ENCODE results near the gene RSRC1. TPM values are rescaled to one million over a fixed set of nuclear protein-coding genes. Genes with fewer than 3 reads are reported as not detected.

The RSRC1 gene
- total RNA-seq, 1 donor from 2014 or later, result 44.6 TPM

- Mint-ChIP-seq H3K4me1 (no peaks in the 10 kb centered on the region), H3K27ac (no peak overlapping the region), H3K36me3 (ENCODE audit: low read depth) (no peaks in the 10 kb centered on the region), H3K4me3 (no peak overlapping the region), H3K27me3 (no peaks in the 10 kb centered on the region), H3K9me3 (no peaks in the 10 kb centered on the region)
- intact Hi-C loops (cut with micrococcal nuclease), result no loop called here
- DNase-seq, result no peak
Observed at GRCh38 chr3:158451405-158452055, 341.6 kb downstream of the RSRC1 start.

GRCh38 chr3:158452334-158452733, 342.4 kb downstream of the RSRC1 start:
- Mint-ChIP-seq H3K4me1 (no peaks in the 10 kb centered on the region), H3K4me3 (no peak overlapping the region), H3K9me3 (no peaks in the 10 kb centered on the region), H3K36me3 (ENCODE audit: low read depth) (no peaks in the 10 kb centered on the region), H3K27ac (no peak overlapping the region), H3K27me3 (no peaks in the 10 kb centered on the region)
- DNase-seq, result no peak
- intact Hi-C loops (cut with micrococcal nuclease), result no loop called here

GRCh38 chr3:158453004-158453403, 343.1 kb downstream of the RSRC1 start:
- H3K27me3 Mint-ChIP-seq, result no peaks in the 10 kb centered on the region
- no peaks in the 10 kb centered on the region for H3K4me1 Mint-ChIP-seq
- no peaks in the 10 kb centered on the region for H3K36me3 Mint-ChIP-seq (ENCODE audit: low read depth)
- no peak for DNase-seq
- no peaks in the 10 kb centered on the region for H3K9me3 Mint-ChIP-seq
- H3K27ac Mint-ChIP-seq, result no peak overlapping the region
- intact Hi-C loops (cut with micrococcal nuclease), result no loop called here
- H3K4me3 Mint-ChIP-seq, result no peak overlapping the region

- Mint-ChIP-seq H3K27me3 (no peaks in the 10 kb centered on the region), H3K36me3 (ENCODE audit: low read depth) (no peaks in the 10 kb centered on the region), H3K27ac (no peak overlapping the region), H3K4me3 (no peak overlapping the region), H3K4me1 (no peaks in the 10 kb centered on the region), H3K9me3 (no peaks in the 10 kb centered on the region)
- intact Hi-C loops (cut with micrococcal nuclease), result no loop called here
- DNase-seq, result no peak
Observed at GRCh38 chr3:158453865-158454264, 344.0 kb downstream of the RSRC1 start.

GRCh38 chr3:158455406-158455805, 345.5 kb downstream of the RSRC1 start:
- H3K27ac Mint-ChIP-seq, result no peak overlapping the region
- no peak for DNase-seq
- no peak overlapping the region for H3K4me3 Mint-ChIP-seq
- no peaks in the 10 kb centered on the region for H3K36me3 Mint-ChIP-seq (ENCODE audit: low read depth)
- no peaks in the 10 kb centered on the region for H3K9me3 Mint-ChIP-seq
- H3K4me1 Mint-ChIP-seq, result no peaks in the 10 kb centered on the region
- H3K27me3 Mint-ChIP-seq, result no peaks in the 10 kb centered on the region
- intact Hi-C loops (cut with micrococcal nuclease), result no loop called here

- Mint-ChIP-seq H3K4me3 (no peak overlapping the region), H3K9me3 (no peaks in the 10 kb centered on the region), H3K36me3 (ENCODE audit: low read depth) (no peaks in the 10 kb centered on the region), H3K27ac (no peak overlapping the region), H3K27me3 (no peaks in the 10 kb centered on the region), H3K4me1 (no peaks in the 10 kb centered on the region)
- DNase-seq, result no peak
- intact Hi-C loops (cut with micrococcal nuclease), result no loop called here
Observed at GRCh38 chr3:158456114-158456513, 346.2 kb downstream of the RSRC1 start.

- Mint-ChIP-seq H3K27ac (no peak overlapping the region), H3K4me1 (no peaks in the 10 kb centered on the region), H3K36me3 (ENCODE audit: low read depth) (no peaks in the 10 kb centered on the region), H3K27me3 (no peaks in the 10 kb centered on the region), H3K9me3 (no peaks in the 10 kb centered on the region), H3K4me3 (no peak overlapping the region)
- intact Hi-C loops (cut with micrococcal nuclease), result no loop called here
- no peak for DNase-seq
Observed at GRCh38 chr3:158458464-158458863, 348.6 kb downstream of the RSRC1 start.

- Mint-ChIP-seq H3K4me1 (no peaks in the 10 kb centered on the region), H3K4me3 (no peak overlapping the region)
Observed at GRCh38 chr3:158460926-158461325, 351.0 kb downstream of the RSRC1 start.

GRCh38 chr3:158463556-158463955, 353.7 kb downstream of the RSRC1 start:
- intact Hi-C loops (cut with micrococcal nuclease), result no loop called here
- H3K27me3 Mint-ChIP-seq, result no peaks in the 10 kb centered on the region
- no peak overlapping the region for H3K4me3 Mint-ChIP-seq
- DNase-seq, result no peak
- H3K9me3 Mint-ChIP-seq, result no peaks in the 10 kb centered on the region
- H3K4me1 Mint-ChIP-seq, result no peaks in the 10 kb centered on the region
- no peak overlapping the region for H3K27ac Mint-ChIP-seq
- H3K36me3 Mint-ChIP-seq (ENCODE audit: low read depth), result no peaks in the 10 kb centered on the region

More at GRCh38 chr3:158460926-158461325, 351.0 kb downstream of the RSRC1 start:
- no peaks in the 10 kb centered on the region for H3K27me3 Mint-ChIP-seq
- no peaks in the 10 kb centered on the region for H3K36me3 Mint-ChIP-seq (ENCODE audit: low read depth)
- no peak overlapping the region for H3K27ac Mint-ChIP-seq
- no peaks in the 10 kb centered on the region for H3K9me3 Mint-ChIP-seq
- DNase-seq, result no peak
- intact Hi-C loops (cut with micrococcal nuclease), result no loop called here

GRCh38 chr3:158465074-158465473, 355.2 kb downstream of the RSRC1 start:
- DNase-seq, result no peak
- intact Hi-C loops (cut with micrococcal nuclease), result no loop called here
- Mint-ChIP-seq H3K36me3 (ENCODE audit: low read depth) (no peaks in the 10 kb centered on the region), H3K27me3 (no peaks in the 10 kb centered on the region), H3K4me3 (no peak overlapping the region), H3K9me3 (no peaks in the 10 kb centered on the region), H3K4me1 (no peaks in the 10 kb centered on the region), H3K27ac (no peak overlapping the region)

GRCh38 chr3:158470944-158471638, 361.2 kb downstream of the RSRC1 start:
- Mint-ChIP-seq H3K4me1 (no peaks in the 10 kb centered on the region), H3K27me3 (no peaks in the 10 kb centered on the region), H3K27ac (no peak overlapping the region), H3K9me3 (no peaks in the 10 kb centered on the region), H3K36me3 (ENCODE audit: low read depth) (no peaks in the 10 kb centered on the region), H3K4me3 (no peak overlapping the region)
- DNase-seq, result no peak
- intact Hi-C loops (cut with micrococcal nuclease), result no loop called here

- intact Hi-C loops (cut with micrococcal nuclease), result no loop called here
- Mint-ChIP-seq H3K9me3 (no peaks in the 10 kb centered on the region), H3K4me1 (no peaks in the 10 kb centered on the region), H3K27ac (no peak overlapping the region), H3K4me3 (no peak overlapping the region), H3K36me3 (ENCODE audit: low read depth) (no peaks in the 10 kb centered on the region), H3K27me3 (no peaks in the 10 kb centered on the region)
- no peak for DNase-seq
Observed at GRCh38 chr3:158471639-158472294, 361.9 kb downstream of the RSRC1 start.

GRCh38 chr3:158479051-158479450, 369.2 kb downstream of the RSRC1 start:
- no peak for DNase-seq
- no peaks in the 10 kb centered on the region for H3K9me3 Mint-ChIP-seq
- H3K36me3 Mint-ChIP-seq (ENCODE audit: low read depth), result no peaks in the 10 kb centered on the region
- no peaks in the 10 kb centered on the region for H3K4me1 Mint-ChIP-seq
- no peak overlapping the region for H3K27ac Mint-ChIP-seq
- no peak overlapping the region for H3K4me3 Mint-ChIP-seq
- H3K27me3 Mint-ChIP-seq, result no peaks in the 10 kb centered on the region
- intact Hi-C loops (cut with micrococcal nuclease), result no loop called here

GRCh38 chr3:158483701-158484235, 373.9 kb downstream of the RSRC1 start:
- H3K27ac Mint-ChIP-seq, result no peak overlapping the region
- DNase-seq, result no peak
- no peaks in the 10 kb centered on the region for H3K9me3 Mint-ChIP-seq
- H3K4me3 Mint-ChIP-seq, result no peak overlapping the region
- intact Hi-C loops (cut with micrococcal nuclease), result no loop called here
- H3K4me1 Mint-ChIP-seq, result no peaks in the 10 kb centered on the region
- no peaks in the 10 kb centered on the region for H3K36me3 Mint-ChIP-seq (ENCODE audit: low read depth)
- no peaks in the 10 kb centered on the region for H3K27me3 Mint-ChIP-seq

Measured in activated CD4-positive, alpha-beta T cell treated with anti-CD3 and anti-CD28 coated beads, Interleukin-2, amount 10 ng/mL, durations not matched to agents 24 days and 14 days (primary cell).